H1 (cell line): ENCODE measurements around the gene FARS2. TPM values are rescaled to one million over a fixed set of nuclear protein-coding genes. Genes with fewer than 3 reads are reported as not detected.

Experiments
- BCL11A ChIP-seq, 2 experiments: IDR thresholded peaks; one replicate each; pipeline ENCODE4 v1.6.1; 2011; ENCODE audit warnings: low read depth in 2 of 2, low read length in 2 of 2, mild to moderate bottlenecking in 2 of 2
- CTCF ChIP-seq, 3 experiments: IDR thresholded peaks; 1 replicate in 2 of 3; 2 replicates in 1 of 3; pipeline versions ENCODE4 v1.5.1 to v1.6.1; 2011; ENCODE audit warnings: low read length in 3 of 3, mild to moderate bottlenecking in 3 of 3, inconsistent platforms in 2 of 3, low read depth in 1 of 3, moderate library complexity in 1 of 3; ENCODE audit not compliant: insufficient read depth in 1 of 3; ENCODE audit errors: control extremely low read depth in 1 of 3
- PHF8 ChIP-seq: fragments of 200-600 bp; sonication (generic); conservative IDR thresholded peaks from 2 replicates; pipeline ENCODE4 v1.7.1; 2012; ENCODE audit warnings: low read depth, mild to moderate bottlenecking, inconsistent platforms, low read length, moderate library complexity
- POLR2A ChIP-seq, 2 experiments: IDR thresholded peaks; 1 replicate in 1 of 2; 2 replicates in 1 of 2; pipeline ENCODE4 v1.6.1; 2011; ENCODE audit warnings: low read depth in 2 of 2, low read length in 2 of 2, mild to moderate bottlenecking in 2 of 2; ENCODE audit errors: control extremely low read depth in 1 of 2
- POLR2AphosphoS5 ChIP-seq: IDR thresholded peaks from 2 replicates; pipeline ENCODE4 v1.6.1; 2011; ENCODE audit warnings: low read depth, low read length
- TCF12 ChIP-seq: IDR thresholded peaks from 2 replicates; pipeline ENCODE4 v1.6.1; 2011; ENCODE audit warnings: low read depth, mild to moderate bottlenecking, low read length
- ZNF274 ChIP-seq: IDR thresholded peaks from 2 replicates; pipeline ENCODE4 v1.7.0; 2012; ENCODE audit warnings: low read length, borderline replicate concordance; ENCODE audit errors: extremely low read depth
- polyA plus RNA-seq, 7 experiments: library from polyadenylated mRNA; depleted of rRNA in 3 of 7; stranded (reverse) in 5 of 7; unstranded in 2 of 7; fragments of >200 nt in 5 of 7; fragments of 200-250 nt in 2 of 7; gene quantifications; 1 replicate in 5 of 7; 2 replicates in 1 of 7; 4 replicates in 1 of 7; pipeline versions ENCODE4 v1.2.1 to v1.2.3, GENCODE V29; 2011 to 2013; ENCODE audit warnings: missing spikeins in 2 of 7, mixed read lengths in 2 of 7
- total RNA-seq: library from RNA; stranded (reverse); fragmentation: NEBNext Ultra II Directional; extraction: Animal tissue kit (Norgen Biotek cat#: 25700); gene quantifications from 2 replicates; pipeline ENCODE4 v1.2.1, GENCODE V29; 2021

The FARS2 gene
- total and polyA plus RNA-seq, 2 of the 8 experiments (the other 6 are each of a cell fraction or from before 2014, with no cell fraction given): 11.7 to 14.4 TPM

GRCh38 chr6:5811997-5812396, 550.7 kb downstream of the FARS2 start (continued):
- TF ChIP-seq PHF8 (no peak), POLR2A (IDR thresholded peaks at IDR 0.05; ENCODE audit: control extremely low read depth in 1 of 2, low read depth in 2 of 2, low read length in 2 of 2) (no peak), ZNF274 (no peak), BCL11A (IDR thresholded peaks at IDR 0.05; ENCODE audit: low read depth in 2 of 2, low read length in 2 of 2) (no peak), TCF12 (no peak), POLR2AphosphoS5 (no peak), CTCF (IDR thresholded peaks at IDR 0.05; ENCODE audit: control extremely low read depth in 1 of 3, insufficient read depth in 1 of 3, low read depth in 1 of 3, low read length in 3 of 3) (no peak)
